ENCODE results near the gene GRK6. TPM values are rescaled to one million over a fixed set of nuclear protein-coding genes. Genes with fewer than 3 reads are reported as not detected.

Gene GRK6
- total RNA-seq = 16.0 TPM
- long read RNA-seq, transcript GRK6-201 (16 exons, 2,939 nt) = major isoform, 61 of 99 reads
- long read RNA-seq, transcript GRK6-211 (16 exons, 2,571 nt) = minor isoform, 12 of 99 reads
- long read RNA-seq, partial matches to known transcripts = 8 of 99 reads
- long read RNA-seq, other reads (novel, unspliced or antisense) = 13 of 99 reads

- intact Hi-C loops (cut with DNase I) = no loop called here
- DNase-seq (peak; percentile 62), ATAC-seq (ENCODE audit: poor library complexity) (no peak)
Observed at GRCh38 chr5:177426566-177427210, at the start of gene GRK6. Gene GRK6 (plus strand): TSS chr5:177426676. CDS start chr5:177426846, 170 bp downstream.

GRCh38 chr5:177377851-177378776 lies 48.4 kb upstream of the GRK6 start:
- ATAC-seq (ENCODE audit: poor library complexity) = no peak
- DNase-seq = no peak
- intact Hi-C loops (cut with DNase I) = no loop called here

GRCh38 chr5:177378884-177379883 lies 47.3 kb upstream of the GRK6 start:
- intact Hi-C loops (cut with DNase I) = no loop called here
- ATAC-seq (ENCODE audit: poor library complexity) (no peak), DNase-seq (no peak)

- intact Hi-C loops (cut with DNase I) = no loop called here
- no peak for ATAC-seq (ENCODE audit: poor library complexity)
- DNase-seq = no peak
Observed at GRCh38 chr5:177380805-177381126, 45.7 kb upstream of the GRK6 start.

- intact Hi-C loops (cut with DNase I) = no loop called here
- peak; percentile 86 for ATAC-seq (ENCODE audit: poor library complexity)
- no peak for DNase-seq
Observed at GRCh38 chr5:177382423-177383029, 44.0 kb upstream of the GRK6 start.

- ATAC-seq (ENCODE audit: poor library complexity) (no peak), DNase-seq (no peak)
- intact Hi-C loops (cut with DNase I) = no loop called here
Observed at GRCh38 chr5:177383181-177383580, 43.3 kb upstream of the GRK6 start.

GRCh38 chr5:177384134-177384533 lies 42.3 kb upstream of the GRK6 start, which contains the start of gene SLC34A1:
Gene SLC34A1 (plus strand): TSS chr5:177384434. CDS start chr5:177385742, 1,308 bp downstream.
- intact Hi-C loops (cut with DNase I) = no loop called here
- DNase-seq (no peak), ATAC-seq (ENCODE audit: poor library complexity) (no peak)

- DNase-seq = no peak
- no peak for ATAC-seq (ENCODE audit: poor library complexity)
- intact Hi-C loops (cut with DNase I) = no loop called here
Observed at GRCh38 chr5:177385720-177386119, 40.8 kb upstream of the GRK6 start.

GRCh38 chr5:177386542-177386941 lies 39.9 kb upstream of the GRK6 start:
- ATAC-seq (ENCODE audit: poor library complexity) (no peak), DNase-seq (no peak)
- intact Hi-C loops (cut with DNase I) = no loop called here

GRCh38 chr5:177387405-177387804 lies 39.1 kb upstream of the GRK6 start:
- intact Hi-C loops (cut with DNase I) = no loop called here
- no peak for DNase-seq
- no peak for ATAC-seq (ENCODE audit: poor library complexity)

GRCh38 chr5:177388521-177389052 lies 37.9 kb upstream of the GRK6 start:
- intact Hi-C loops (cut with DNase I) = no loop called here
- ATAC-seq (ENCODE audit: poor library complexity) (no peak), DNase-seq (no peak)

GRCh38 chr5:177389241-177390169 lies 37.0 kb upstream of the GRK6 start:
- DNase-seq (no peak), ATAC-seq (ENCODE audit: poor library complexity) (peak; percentile 36)
- intact Hi-C loops (cut with DNase I) = loop anchor here (2.0 kb wide), 1 partner anchor 111 kb away; no protein-coding TSS in a partner anchor

- intact Hi-C loops (cut with DNase I) = loop anchor here (2.0 kb wide), 1 partner anchor 110 kb away; no protein-coding TSS in a partner anchor
- DNase-seq = peak; percentile 82
- peak; percentile 92 for ATAC-seq (ENCODE audit: poor library complexity)
Observed at GRCh38 chr5:177390363-177391300, 35.8 kb upstream of the GRK6 start.

- DNase-seq (no peak), ATAC-seq (ENCODE audit: poor library complexity) (no peak)
- intact Hi-C loops (cut with DNase I) = no loop called here
Observed at GRCh38 chr5:177392765-177393164, 33.7 kb upstream of the GRK6 start.

- ATAC-seq (ENCODE audit: poor library complexity) (no peak), DNase-seq (no peak)
- intact Hi-C loops (cut with DNase I) = no loop called here
Observed at GRCh38 chr5:177393206-177393765, 33.2 kb upstream of the GRK6 start.

Data from Right ventricle myocardium superior (tissue), 1 donor.